Measurements from ENCODE around the gene CMTM3. TPM values are rescaled to one million over a fixed set of nuclear protein-coding genes. Genes with fewer than 3 reads are reported as not detected.

CMTM3 gene
- polyA plus RNA-seq, 1 of the 3 experiments (the other 2 are of a cell fraction) = 69.4 TPM

GRCh38 chr16:66617010-66617434, 12.5 kb downstream of the CMTM3 start:
- Histone ChIP-seq H3K9me2 (no peaks in the 10 kb centered on the region), H3K9me3 (no peaks in the 10 kb centered on the region), H3F3A (replicated peaks; ENCODE audit: insufficient read depth) (peaks cover 30% of the 10 kb centered on the region), H3K27ac (ENCODE audit: low read depth in 2 of 2, low read length in 1 of 2) (peak overlapping the region; percentile 60 to 84; a peak in 2 of 4 replicates), H2AFZ (ENCODE audit: low read depth) (no peak overlapping the region), H3K27me3 (ENCODE audit: insufficient read depth) (no peaks in the 10 kb centered on the region), H4K20me1 (ENCODE audit: insufficient read depth) (no peaks in the 10 kb centered on the region), H3K79me2 (ENCODE audit: insufficient read depth) (no peaks in the 10 kb centered on the region), H3K36me3 (replicated peaks in 1 of 2; ENCODE audit: control insufficient read depth in 1 of 2, insufficient read depth in 2 of 2, low read length in 1 of 2) (peaks cover 3 to 40% of the 10 kb centered on the region in 2 experiments), H3K4me2 (no peak overlapping the region), H3K4me1 (ENCODE audit: control insufficient read depth in 1 of 2, insufficient read depth in 2 of 2, low read depth in 1 of 2, low read length in 1 of 2) (peaks cover 18 to 41% of the 10 kb centered on the region in 2 experiments), H3K9ac (no peak overlapping the region), H3K4me3 (ENCODE audit: low read depth in 2 of 2, low read length in 1 of 2) (no peak overlapping the region)
- WGBS (ENCODE audit: low lambda C conversion rate) = 81% methylated on average over 2 of the region's 2 CpGs
- TF ChIP-seq JUND (IDR thresholded peaks at IDR 0.05) (no peak), EZH2phosphoT487 (IDR thresholded peaks at IDR 0.05; ENCODE audit: borderline replicate concordance, low read depth) (no peak), EP300 (IDR thresholded peaks at IDR 0.05; ENCODE audit: borderline replicate concordance in 1 of 2, low read depth in 1 of 2, low read length in 1 of 2) (no peak), RCOR1 (IDR thresholded peaks at IDR 0.05; ENCODE audit: low read length) (no peak), NRF1 (IDR thresholded peaks at IDR 0.05; ENCODE audit: low read depth, low read length) (no peak)
- TF ChIP-seq, protein P1, sequence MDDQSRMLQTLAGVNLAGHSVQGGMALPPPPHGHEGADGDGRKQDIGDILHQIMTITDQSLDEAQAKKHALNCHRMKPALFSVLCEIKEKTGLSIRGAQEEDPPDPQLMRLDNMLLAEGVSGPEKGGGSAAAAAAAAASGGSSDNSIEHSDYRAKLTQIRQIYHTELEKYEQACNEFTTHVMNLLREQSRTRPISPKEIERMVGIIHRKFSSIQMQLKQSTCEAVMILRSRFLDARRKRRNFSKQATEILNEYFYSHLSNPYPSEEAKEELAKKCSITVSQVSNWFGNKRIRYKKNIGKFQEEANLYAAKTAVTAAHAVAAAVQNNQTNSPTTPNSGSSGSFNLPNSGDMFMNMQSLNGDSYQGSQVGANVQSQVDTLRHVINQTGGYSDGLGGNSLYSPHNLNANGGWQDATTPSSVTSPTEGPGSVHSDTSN (IDR thresholded peaks at IDR 0.05) = no peak
- TF ChIP-seq, protein P2, sequence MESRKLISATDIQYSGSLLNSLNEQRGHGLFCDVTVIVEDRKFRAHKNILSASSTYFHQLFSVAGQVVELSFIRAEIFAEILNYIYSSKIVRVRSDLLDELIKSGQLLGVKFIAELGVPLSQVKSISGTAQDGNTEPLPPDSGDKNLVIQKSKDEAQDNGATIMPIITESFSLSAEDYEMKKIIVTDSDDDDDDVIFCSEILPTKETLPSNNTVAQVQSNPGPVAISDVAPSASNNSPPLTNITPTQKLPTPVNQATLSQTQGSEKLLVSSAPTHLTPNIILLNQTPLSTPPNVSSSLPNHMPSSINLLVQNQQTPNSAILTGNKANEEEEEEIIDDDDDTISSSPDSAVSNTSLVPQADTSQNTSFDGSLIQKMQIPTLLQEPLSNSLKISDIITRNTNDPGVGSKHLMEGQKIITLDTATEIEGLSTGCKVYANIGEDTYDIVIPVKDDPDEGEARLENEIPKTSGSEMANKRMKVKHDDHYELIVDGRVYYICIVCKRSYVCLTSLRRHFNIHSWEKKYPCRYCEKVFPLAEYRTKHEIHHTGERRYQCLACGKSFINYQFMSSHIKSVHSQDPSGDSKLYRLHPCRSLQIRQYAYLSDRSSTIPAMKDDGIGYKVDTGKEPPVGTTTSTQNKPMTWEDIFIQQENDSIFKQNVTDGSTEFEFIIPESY (IDR thresholded peaks at IDR 0.05; ENCODE audit: borderline replicate concordance, low read depth) = no peak
- TF ChIP-seq, protein P3, sequence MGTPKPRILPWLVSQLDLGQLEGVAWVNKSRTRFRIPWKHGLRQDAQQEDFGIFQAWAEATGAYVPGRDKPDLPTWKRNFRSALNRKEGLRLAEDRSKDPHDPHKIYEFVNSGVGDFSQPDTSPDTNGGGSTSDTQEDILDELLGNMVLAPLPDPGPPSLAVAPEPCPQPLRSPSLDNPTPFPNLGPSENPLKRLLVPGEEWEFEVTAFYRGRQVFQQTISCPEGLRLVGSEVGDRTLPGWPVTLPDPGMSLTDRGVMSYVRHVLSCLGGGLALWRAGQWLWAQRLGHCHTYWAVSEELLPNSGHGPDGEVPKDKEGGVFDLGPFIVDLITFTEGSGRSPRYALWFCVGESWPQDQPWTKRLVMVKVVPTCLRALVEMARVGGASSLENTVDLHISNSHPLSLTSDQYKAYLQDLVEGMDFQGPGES (IDR thresholded peaks at IDR 0.05; ENCODE audit: low read depth, low read length) = no peak
- DNase-seq = no peak
- CTCF ChIA-PET = interaction anchor here (0.8 to 5.1 kb wide), 5 partner anchors 9 to 256 kb away, joined by 3 to 44 read pairs (median 7); no protein-coding TSS in a partner anchor
- POLR2A ChIA-PET = no interaction called here

GRCh38 chr16:66617728-66618127, 13.2 kb downstream of the CMTM3 start:
- Histone ChIP-seq H3K4me3 (ENCODE audit: low read depth in 2 of 2, low read length in 1 of 2) (no peak overlapping the region), H3K9me2 (no peaks in the 10 kb centered on the region), H3K36me3 (replicated peaks in 1 of 2; ENCODE audit: control insufficient read depth in 1 of 2, insufficient read depth in 2 of 2, low read length in 1 of 2) (peaks cover 3 to 33% of the 10 kb centered on the region in 2 experiments), H4K20me1 (ENCODE audit: insufficient read depth) (no peaks in the 10 kb centered on the region), H3K4me1 (ENCODE audit: control insufficient read depth in 1 of 2, insufficient read depth in 2 of 2, low read depth in 1 of 2, low read length in 1 of 2) (peaks cover 18 to 41% of the 10 kb centered on the region in 2 experiments), H3K9ac (no peak overlapping the region), H3K4me2 (peak overlapping the region; percentile 54; the same call in 1 of the 2 replicates), H3K27ac (ENCODE audit: low read depth in 2 of 2, low read length in 1 of 2) (peak overlapping the region; percentile 60 to 84; a peak in 3 of 4 replicates), H3K27me3 (ENCODE audit: insufficient read depth) (no peaks in the 10 kb centered on the region), H3F3A (replicated peaks; ENCODE audit: insufficient read depth) (peaks cover 30% of the 10 kb centered on the region), H3K79me2 (ENCODE audit: insufficient read depth) (no peaks in the 10 kb centered on the region), H2AFZ (ENCODE audit: low read depth) (no peak overlapping the region), H3K9me3 (no peaks in the 10 kb centered on the region)
- WGBS (ENCODE audit: low lambda C conversion rate) = 73% methylated on average over 6 of the region's 7 CpGs
- ChIA-PET POLR2A (no interaction called here), CTCF (interaction anchor here (0.8 to 5.1 kb wide), 5 partner anchors 8 to 255 kb away, joined by 3 to 44 read pairs (median 7); no protein-coding TSS in a partner anchor)
- TF ChIP-seq ELF1 (IDR thresholded peaks at IDR 0.05) (no peak), FOXM1 (IDR thresholded peaks at IDR 0.05; ENCODE audit: low read depth) (no peak), TAF1 (IDR thresholded peaks at IDR 0.05; ENCODE audit: borderline replicate concordance, low read depth, low read length) (no peak), RAD21 (IDR thresholded peaks at IDR 0.05; ENCODE audit: low read length) (no peak), CHD2 (IDR thresholded peaks at IDR 0.05; ENCODE audit: low read length, partially characterized antibody) (no peak), EP300 (IDR thresholded peaks at IDR 0.05; ENCODE audit: borderline replicate concordance in 1 of 2, low read depth in 1 of 2, low read length in 1 of 2) (no peak)
- TF ChIP-seq, protein P4, sequence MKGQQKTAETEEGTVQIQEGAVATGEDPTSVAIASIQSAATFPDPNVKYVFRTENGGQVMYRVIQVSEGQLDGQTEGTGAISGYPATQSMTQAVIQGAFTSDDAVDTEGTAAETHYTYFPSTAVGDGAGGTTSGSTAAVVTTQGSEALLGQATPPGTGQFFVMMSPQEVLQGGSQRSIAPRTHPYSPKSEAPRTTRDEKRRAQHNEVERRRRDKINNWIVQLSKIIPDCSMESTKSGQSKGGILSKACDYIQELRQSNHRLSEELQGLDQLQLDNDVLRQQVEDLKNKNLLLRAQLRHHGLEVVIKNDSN (IDR thresholded peaks at IDR 0.05; ENCODE audit: borderline replicate concordance, low read depth) = no peak
- no peak for DNase-seq

All from SK-N-SH (cell line).